Suprapubic skin (tissue), 4 donors: ENCODE measurements around the gene GPC1.

ENCODE experiments used
- CTCF ChIP-seq, 2 donors: fragments of 200-600 bp in 1 of 2; fragments of 450-650 bp in 1 of 2; sonication (generic) in 1 of 2; IDR thresholded peaks; one replicate each; pipeline ENCODE4 v1.5.1; 2016 to 2019; ENCODE audit warnings: antibody characterized with exemption in 2 of 2, mild to moderate bottlenecking in 1 of 2, moderate library complexity in 1 of 2
- EP300 ChIP-seq: sonication (generic); formaldehyde crosslinking; IDR thresholded peaks from one replicate; pipeline ENCODE4 v1.6.1; 2017; ENCODE audit warnings: antibody characterized with exemption
- POLR2A ChIP-seq, 2 donors: fragments of 450-650 bp; IDR thresholded peaks; one replicate each; pipeline ENCODE4 v1.6.1; 2017; ENCODE audit warnings: antibody characterized with exemption in 2 of 2, mild to moderate bottlenecking in 2 of 2, moderate library complexity in 2 of 2
- POLR2AphosphoS5 ChIP-seq, 3 donors: sonication (generic); formaldehyde crosslinking; IDR thresholded peaks; one replicate each; pipeline ENCODE4 v1.6.1; 2017; ENCODE audit warnings: antibody characterized with exemption in 3 of 3

- TF ChIP-seq CTCF (IDR thresholded peaks at IDR 0.05): no peak
- TF ChIP-seq POLR2A (IDR thresholded peaks at IDR 0.05): no peak
- no peak for TF ChIP-seq POLR2AphosphoS5 (IDR thresholded peaks at IDR 0.05)
- TF ChIP-seq EP300: no peak
These were observed 7.6 kb downstream of the GPC1 start for GRCh38 chr2:240442891-240443715.
